HG03558 (cell line): Measurements from ENCODE around the gene CSNK1E.

ENCODE experiments used
- ATAC-seq: cut with Tn5 transposase; IDR thresholded peaks from one replicate; pipeline ENCODE4 v1.9.1; 2021; ENCODE audit warnings: moderate number of reproducible peaks; ENCODE audit not compliant: unreplicated experiment; ENCODE audit errors: extremely low read depth

CSNK1E gene

GRCh38 chr22:38309614-38310517, 7.4 kb downstream of the CSNK1E start:
- ATAC-seq = no peak

- ATAC-seq = no peak
Observed at GRCh38 chr22:38308791-38309498, 8.3 kb downstream of the CSNK1E start.

- ATAC-seq = peak; percentile 45
Observed at GRCh38 chr22:38305471-38306448, 11.5 kb downstream of the CSNK1E start.

GRCh38 chr22:38304526-38304925, 12.7 kb downstream of the CSNK1E start:
- ATAC-seq = no peak

- no peak for ATAC-seq
Observed at GRCh38 chr22:38303974-38304373, 13.3 kb downstream of the CSNK1E start.

- no peak for ATAC-seq
Observed at GRCh38 chr22:38302906-38303305, 14.3 kb downstream of the CSNK1E start.

- ATAC-seq = no peak
Observed at GRCh38 chr22:38300946-38301345, 16.3 kb downstream of the CSNK1E start.

- ATAC-seq = no peak
Observed at GRCh38 chr22:38300197-38300945, 16.9 kb downstream of the CSNK1E start.

- no peak for ATAC-seq
Observed at GRCh38 chr22:38299770-38300102, 17.5 kb downstream of the CSNK1E start.

GRCh38 chr22:38298312-38299005, 18.8 kb downstream of the CSNK1E start:
- ATAC-seq = no peak

- no peak for ATAC-seq
Observed at GRCh38 chr22:38296372-38296771, 20.9 kb downstream of the CSNK1E start.

- no peak for ATAC-seq
Observed at GRCh38 chr22:38295863-38296262, 21.4 kb downstream of the CSNK1E start.

- ATAC-seq = no peak
Observed at GRCh38 chr22:38295339-38295738, 21.9 kb downstream of the CSNK1E start.

GRCh38 chr22:38294193-38294592, 23.0 kb downstream of the CSNK1E start:
- no peak for ATAC-seq

- no peak for ATAC-seq
Observed at GRCh38 chr22:38292694-38293093, 24.5 kb downstream of the CSNK1E start.

GRCh38 chr22:38291201-38291777, 25.9 kb downstream of the CSNK1E start:
- ATAC-seq = no peak

- no peak for ATAC-seq
Observed at GRCh38 chr22:38290347-38290746, 26.9 kb downstream of the CSNK1E start.

GRCh38 chr22:38289583-38290082, 27.6 kb downstream of the CSNK1E start:
- no peak for ATAC-seq
